DMS53 (cell line): ENCODE data around the gene MAPK14.
A peak's percentile ranks its signal among the peaks of the same experiment; 100 is the strongest.

Experiments
- DNase-seq: peaks from one replicate; lab custom pipeline; 2025; lab: John Stamatoyannopoulos, UW

Gene MAPK14

DNA sequence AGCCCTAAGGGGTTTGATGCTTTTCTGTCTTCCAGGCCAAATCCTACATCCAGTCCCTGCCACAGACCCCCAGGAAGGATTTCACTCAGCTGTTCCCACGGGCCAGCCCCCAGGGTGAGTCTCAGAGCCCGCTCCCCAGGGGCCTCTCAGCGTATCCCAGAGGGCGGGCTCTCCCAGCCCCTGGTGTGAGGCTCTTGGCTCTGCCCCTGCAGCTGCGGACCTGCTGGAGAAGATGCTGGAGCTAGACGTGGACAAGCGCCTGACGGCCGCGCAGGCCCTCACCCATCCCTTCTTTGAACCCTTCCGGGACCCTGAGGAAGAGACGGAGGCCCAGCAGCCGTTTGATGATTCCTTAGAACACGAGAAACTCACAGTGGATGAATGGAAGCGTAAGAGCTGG is 111.1 kb downstream of the MAPK14 start:
- DNase-seq = no peak

DNA sequence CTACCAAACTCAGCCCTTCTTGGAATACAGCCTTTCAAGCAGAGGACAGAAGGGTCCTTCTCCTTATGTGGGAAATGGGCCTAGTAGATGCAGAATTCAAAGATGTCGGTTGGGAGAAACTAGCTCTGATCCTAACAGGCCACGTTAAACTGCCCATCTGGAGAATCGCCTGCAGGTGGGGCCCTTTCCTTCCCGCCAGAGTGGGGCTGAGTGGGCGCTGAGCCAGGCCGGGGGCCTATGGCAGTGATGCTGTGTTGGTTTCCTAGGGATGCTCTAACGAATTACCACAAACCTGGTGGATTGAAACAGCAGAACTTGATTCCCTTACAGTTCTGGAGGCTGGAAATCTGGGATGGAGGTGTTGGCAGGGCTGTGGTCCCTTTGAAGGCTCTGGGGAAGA is 111.8 kb downstream of the MAPK14 start:
- DNase-seq = peak; percentile 16

DNA sequence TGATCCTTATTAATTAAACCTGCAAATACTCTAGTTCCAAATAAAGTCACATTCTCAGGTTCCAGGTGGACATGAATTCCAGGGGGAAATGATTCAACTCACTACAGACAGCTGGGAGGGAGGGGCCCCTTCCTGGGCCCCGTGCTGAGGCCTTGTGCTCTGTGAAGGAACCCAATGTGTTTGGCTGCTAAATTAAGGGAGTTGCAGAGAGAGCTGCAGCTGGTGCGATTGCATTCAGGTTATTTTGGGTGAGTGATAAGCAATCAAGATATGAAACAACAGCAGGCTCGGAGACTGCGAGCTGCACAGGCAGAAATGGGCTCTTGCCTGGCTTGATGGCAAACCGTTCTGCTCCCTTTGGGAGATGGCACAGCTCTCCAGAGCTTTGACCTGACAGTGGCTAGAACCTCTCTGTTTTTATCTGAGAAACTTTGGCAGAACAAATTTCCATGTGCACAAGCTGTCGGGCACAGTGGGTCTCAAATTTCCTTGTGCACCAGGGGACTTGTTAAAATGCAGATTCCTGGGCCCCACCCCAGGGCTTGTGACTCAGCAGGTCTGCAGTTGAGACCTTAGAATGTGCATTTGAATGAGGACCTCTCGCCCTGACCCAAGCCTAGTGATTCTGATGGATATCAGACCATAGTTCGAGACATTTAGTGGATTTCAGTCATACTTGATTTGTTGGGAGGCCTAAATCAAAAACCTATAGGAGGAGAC is 112.5 kb downstream of the MAPK14 start:
- no peak for DNase-seq

DNA sequence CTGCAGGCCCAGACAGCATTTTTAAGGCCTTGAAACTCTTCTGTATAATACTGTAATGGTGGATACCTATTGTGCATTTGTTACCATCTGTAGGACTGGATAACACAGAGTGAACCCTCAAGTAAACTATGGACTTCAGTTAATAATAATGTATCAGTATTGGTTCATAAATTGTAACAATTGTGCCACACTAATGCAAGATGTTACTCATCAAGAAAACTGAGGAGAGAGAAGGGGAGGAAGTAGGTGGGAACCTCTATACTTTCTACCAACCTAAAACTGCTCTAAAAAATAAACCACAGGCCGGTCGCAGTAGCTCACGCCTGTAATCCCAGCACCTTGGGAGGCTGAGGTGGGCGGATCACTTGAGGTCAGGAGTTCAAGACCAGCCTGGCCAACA is 113.5 kb downstream of the MAPK14 start:
- no peak for DNase-seq

DNA sequence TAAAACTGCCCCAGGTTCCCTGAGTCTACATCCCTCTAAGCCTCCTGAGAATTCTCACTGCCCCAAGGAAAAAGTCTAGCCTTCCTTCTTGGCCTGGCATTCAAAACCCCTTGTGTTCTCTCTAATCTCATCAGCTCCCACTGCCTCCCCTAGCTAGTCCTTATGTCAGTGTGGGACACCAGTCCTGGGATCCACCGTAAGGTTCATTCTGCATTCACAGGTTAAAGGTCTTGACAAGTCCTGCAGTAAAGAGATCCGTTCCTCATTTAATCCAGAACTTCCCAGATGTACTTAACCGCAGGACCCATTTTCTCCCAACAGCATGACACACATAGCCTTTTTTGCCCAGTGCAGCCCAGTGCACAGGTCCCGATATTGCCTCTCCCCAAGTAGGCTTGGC is 114.4 kb downstream of the MAPK14 start:
- no peak for DNase-seq

DNA sequence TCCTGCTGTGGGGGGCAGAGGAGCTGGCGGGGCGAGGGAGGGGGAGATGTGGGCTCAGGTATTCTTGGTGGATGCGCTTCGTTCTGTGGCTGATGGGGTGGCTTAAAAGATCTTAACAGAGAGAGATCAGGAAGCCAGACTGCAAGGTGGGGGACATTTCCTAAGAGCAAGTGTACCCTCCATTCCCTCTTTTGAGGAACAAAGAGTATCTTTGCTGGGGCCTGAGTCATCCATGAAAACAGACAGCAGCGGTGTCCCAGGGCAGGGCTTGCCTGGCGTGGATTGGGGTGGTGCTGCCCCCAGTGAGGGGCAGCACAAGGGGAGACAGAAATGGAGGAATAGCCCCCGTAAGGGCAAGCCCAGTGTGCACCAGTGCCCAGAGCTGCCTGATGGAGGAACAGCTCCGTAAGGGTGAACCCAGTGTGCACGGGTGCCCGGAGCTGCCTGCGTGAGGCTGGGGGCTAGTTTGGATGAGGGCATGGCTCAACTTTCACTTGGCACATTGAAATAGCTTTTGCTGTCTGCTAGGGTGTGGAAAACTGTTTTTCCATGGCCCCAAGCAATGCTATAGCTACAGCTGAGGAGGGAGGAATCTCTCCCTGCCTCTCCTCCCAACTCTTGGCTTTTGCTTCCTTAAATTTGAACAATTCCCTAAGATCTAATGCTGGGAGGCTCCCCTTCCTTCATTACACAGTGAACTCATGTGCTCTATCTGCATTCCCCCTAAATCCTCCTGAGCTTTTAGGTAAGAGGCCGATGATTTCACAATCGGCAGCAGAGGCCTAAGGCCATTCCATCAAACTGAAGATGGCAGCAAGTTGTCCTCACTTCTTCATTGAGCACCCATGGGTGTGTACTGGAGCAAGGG is 115.6 kb downstream of the MAPK14 start:
- no peak for DNase-seq

DNA sequence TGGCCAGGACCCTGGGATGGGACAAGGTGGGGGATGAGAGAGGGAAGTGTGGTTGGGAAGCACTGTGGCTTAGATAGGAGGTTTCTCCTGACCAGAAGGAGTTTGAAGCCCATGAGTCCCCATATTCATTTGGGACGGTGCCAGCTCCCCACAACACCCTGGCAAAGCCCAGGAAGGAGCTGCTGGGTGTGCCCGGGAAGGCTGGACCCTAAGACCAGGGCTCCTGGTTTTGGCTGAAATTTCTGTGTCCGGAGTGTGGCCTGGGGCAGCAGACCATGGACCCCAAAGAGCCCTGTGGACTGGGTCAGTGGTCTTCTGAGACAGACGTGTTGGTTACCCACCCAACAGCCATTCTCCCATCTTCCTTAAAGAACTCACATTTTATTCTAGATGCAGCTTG is 117.9 kb downstream of the MAPK14 start:
- DNase-seq = no peak

DNA sequence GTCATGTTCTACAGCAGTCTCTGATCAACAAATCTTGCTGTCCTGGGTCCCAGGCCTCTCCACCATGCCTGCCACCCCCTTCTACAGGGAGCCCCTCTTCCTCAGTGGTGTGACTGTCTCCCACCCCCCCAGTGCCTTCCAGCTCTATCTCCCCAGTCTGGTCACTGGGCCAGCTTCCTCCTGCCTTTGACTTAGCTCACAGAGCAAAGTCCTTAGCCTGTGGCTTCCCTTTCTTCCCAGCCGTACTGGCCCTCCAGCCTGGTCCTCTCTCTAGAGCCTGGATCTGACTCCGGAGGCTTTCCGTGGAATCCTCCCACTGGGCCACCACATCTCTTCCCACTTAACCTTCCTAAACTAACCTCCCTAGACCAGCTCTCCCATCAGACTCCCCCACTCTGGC is 119.7 kb downstream of the MAPK14 start:
- no peak for DNase-seq

DNA sequence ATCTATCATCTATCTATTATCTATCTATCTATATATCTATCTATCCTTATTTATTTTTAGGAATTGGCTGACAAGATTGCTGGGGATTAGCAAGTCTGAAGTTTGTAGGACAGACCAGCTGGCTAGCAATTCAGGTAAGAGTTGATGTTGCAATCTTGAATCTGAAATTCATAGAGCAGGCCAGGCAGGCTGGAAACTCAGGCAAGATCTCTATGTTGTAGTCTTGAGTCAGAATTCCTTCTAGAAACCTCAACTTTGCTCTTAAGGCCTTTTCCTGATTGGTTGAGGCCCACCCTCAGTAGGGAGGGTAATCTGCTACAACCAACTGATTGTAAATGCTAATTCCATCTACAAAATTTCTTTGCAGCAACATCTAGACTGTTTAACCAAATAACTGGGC is 121.9 kb downstream of the MAPK14 start:
- no peak for DNase-seq

DNA sequence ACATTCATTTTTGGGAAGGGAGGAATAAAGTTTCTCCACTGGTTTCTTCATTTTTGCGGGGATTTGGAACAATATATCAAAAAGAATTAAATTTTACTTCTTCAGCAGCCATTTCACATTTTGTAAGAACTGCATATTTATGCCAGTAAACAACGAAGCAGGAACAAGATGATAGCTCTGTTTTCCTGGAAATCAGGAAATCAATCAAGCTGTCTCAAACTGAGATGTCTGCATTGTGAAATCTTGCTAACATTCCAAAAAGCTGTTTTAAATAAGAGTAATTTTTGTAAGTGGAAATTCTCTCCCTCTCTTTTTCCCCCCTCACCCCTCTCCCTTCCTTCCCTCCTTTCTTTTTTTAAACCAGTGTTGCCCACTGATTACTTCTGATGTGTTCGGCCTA is 122.7 kb downstream of the MAPK14 start:
- no peak for DNase-seq

DNA sequence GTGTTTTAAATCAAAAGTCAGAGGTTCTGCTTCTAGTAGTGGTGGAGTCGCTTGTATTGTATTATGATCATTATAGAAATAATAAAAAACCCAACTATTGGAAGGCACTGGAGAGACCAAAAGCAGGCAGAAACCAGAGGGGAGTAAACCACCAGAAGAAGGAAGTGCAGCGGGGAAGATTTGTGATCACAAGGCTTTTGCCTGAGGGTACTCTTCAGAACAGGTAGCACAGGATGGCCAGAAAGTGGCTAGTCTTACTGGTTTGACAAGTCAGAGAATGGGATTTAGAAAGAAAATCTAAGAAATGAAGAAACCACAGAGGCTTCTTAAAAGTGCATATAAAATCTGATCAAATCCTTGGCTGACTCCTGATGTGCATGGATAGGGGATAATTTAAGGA is 126.7 kb downstream of the MAPK14 start:
- DNase-seq = peak; percentile 13

DNA sequence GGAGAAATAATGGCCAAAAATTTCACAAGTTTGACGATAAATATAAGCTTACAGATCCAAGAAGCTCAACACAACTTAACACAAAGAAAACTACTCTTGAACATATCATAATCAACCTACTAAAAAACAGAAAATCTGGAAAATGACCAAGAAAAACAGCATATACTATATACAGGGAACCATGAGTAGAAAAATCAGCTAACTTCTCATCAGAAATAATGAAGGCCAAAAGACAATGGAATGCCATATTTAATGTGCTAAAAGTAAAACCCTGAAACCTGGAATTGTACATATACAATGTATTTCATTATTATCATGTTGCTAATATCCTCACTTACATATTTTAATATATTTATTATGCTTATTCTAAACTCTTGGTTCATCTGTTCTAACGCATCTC is 128.1 kb downstream of the MAPK14 start:
- DNase-seq = no peak

DNA sequence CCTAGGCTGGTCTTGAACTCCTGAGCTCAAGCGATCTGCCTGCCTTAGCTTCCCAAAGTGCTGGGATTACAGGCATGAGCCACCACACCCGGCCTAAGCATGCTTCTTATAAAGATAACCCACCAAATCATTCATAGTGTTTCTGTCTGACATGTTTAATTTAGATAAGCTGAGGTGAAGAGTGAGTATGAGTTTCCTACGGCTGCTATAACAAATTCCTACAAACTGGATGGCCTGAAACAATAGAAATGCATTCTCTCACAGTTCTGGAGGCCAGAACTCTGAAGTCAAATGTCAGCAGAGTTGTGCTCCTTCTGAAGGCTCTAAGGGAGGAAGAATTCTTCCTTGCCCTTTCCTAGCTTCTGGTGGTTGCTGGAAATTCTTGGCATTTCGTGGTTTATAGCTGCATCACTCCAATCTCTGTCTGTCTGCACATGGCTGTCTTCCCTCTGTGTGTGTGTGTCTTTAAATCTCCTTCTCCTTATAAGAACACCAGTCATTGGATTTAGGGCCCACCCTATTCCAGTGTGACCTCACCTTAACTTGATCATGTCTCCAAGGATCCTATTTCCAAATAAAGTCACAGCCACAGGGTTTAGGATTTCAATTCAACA is 132.6 kb downstream of the MAPK14 start:
- DNase-seq = no peak
